ENCODE results near the gene NR4A1.

The NR4A1 gene

DNA sequence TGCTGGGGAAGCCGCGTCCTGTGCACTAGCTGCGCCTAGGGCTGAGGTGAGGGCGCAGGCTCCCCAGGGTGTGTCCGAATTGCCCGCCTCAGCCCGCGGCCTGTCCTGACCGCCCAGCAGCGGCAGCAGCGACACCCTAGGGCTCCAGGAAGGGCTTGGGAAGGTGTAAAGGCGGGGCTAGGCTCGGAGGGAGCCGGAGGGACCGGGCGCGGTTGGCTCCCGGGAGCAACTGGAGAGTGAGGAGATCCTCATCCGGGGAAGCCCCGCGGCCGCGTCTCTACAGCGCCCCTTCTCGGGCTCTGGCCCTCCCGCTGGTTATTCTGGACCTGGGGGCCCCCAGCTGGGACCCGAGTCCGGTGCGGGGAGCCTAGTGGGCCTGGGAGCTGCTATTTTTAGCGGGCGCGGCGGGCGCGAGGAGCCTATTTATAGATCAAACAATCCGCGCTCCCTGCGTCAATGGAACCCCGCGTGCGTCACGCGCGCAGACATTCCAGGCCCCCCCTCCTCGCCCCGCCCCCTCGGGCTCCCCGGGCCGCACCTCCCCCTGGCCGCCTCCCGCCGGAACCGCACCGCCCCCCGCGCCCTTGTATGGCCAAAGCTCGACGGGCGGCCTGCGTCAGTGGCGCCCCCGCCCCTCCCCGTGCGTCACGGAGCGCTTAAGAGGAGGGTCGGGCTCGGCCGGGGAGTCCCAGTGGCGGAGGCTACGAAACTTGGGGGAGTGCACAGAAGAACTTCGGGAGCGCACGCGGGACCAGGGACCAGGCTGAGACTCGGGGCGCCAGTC lies at the start of gene NR4A1:
TSS of gene NR4A1 (plus strand) at position 685 of the 784 bp plus-strand sequence. CDS start 2,887 bp downstream, outside the sequence.
- peak; percentile 84 for DNase-seq

DNA sequence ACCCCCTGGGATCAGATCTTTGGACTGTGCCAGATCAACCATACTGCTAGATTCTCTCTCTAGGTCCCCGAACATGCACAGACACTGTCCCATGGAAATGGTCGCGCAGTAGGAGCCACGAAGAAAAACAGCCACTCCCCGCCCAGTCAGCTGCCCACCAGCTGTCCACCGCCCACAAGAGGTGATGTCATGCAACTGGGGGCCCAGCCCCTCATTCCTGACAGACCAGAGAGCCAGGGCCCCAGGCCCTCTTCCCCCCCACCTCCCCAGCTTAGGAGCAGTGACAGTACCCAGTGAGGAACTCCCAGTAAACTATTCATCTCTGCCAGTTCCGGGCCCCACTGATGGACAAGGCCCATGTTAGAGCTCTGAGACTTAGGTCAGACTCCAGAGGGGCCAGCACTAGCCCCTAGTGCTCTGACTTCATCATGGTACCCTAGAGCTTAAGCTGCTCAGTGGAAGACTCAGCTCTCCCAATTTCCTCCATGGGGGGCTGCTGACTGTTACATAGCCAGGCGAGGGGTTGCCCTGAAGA lies 48.2 kb upstream of the NR4A1 start:
- DNase-seq: no peak

DNA sequence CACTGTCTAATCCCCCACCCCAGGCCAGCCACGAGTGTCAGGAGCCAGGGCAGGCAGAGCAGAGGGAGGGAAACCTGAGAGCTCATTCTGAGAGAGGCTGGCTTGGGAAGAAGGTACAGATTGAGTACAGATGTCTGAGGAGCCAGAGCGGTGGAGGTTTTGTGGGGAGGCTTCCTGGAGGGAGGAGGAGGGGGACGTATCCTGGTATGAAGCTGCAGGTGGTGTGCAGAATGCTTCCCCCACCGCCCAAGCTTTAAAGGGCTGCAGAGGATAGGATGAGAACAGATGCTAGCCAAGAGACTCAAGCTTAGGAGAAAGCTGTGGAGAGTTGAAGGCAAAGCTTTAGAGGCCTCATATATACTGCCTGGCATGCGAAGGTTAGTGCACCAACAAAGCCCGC lies 47.7 kb upstream of the NR4A1 start:
- DNase-seq: no peak

DNA sequence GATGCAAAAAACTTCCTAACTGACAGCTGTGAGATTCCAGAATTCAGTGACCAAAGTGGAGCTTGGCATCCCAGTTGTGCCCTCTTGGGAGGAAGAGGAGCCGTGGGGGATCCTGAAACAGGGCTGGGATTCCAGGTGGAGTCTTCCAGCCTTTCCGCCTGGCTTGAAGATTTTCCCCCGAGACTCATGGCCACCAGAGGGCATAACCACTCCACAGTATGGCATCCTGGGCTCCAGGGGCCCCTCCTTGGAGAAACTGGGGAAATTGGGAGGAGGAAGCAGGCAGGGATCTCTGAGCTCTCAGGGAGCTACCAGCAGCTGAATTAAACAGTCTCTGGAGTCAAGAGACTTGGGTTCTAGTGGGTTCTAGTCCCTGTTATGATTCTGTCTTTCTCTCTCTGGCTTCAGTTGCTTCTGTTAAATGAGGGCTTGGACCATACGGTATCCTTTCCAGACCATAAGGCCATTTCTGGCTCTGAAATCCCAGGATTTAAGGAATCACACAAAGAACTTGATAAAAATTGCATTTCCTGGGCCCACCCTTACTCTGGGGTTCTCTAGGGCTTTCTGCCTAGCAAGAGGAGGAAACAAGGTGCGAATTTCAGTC lies 47.1 kb upstream of the NR4A1 start:
- peak; percentile 48 for DNase-seq

DNA sequence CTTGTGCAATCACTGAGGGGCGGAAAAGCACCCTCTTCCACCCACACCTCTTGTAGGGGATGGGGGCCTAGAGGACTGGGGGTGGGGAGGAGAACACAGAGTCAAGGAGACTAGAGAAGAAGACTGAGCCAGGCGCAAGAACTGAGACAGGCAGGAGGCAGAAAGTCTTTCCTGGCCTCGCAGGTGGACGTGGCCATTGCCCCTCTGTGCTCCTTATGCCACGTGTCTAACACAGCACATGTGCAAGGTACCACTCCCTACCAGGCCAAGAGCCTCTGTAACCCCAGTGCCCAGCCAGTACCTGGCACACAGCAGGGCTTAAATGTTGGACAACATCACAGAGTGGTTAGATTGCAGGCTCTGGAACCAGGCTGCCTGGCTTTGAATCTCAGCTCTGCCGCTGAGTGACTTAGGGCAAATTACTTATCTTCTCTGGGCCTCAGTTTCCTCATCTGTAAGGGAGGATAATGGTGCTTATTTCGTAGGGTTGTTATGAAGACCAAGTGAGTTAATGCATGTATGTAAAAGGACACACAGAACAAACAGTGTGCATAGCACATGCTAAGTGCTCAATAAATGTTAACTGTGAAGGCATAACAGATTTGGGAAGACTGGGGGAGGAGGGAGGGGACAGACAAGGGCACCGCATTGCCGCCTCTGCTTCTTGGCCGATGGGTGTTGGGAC lies 45.9 kb upstream of the NR4A1 start:
- no peak for DNase-seq

DNA sequence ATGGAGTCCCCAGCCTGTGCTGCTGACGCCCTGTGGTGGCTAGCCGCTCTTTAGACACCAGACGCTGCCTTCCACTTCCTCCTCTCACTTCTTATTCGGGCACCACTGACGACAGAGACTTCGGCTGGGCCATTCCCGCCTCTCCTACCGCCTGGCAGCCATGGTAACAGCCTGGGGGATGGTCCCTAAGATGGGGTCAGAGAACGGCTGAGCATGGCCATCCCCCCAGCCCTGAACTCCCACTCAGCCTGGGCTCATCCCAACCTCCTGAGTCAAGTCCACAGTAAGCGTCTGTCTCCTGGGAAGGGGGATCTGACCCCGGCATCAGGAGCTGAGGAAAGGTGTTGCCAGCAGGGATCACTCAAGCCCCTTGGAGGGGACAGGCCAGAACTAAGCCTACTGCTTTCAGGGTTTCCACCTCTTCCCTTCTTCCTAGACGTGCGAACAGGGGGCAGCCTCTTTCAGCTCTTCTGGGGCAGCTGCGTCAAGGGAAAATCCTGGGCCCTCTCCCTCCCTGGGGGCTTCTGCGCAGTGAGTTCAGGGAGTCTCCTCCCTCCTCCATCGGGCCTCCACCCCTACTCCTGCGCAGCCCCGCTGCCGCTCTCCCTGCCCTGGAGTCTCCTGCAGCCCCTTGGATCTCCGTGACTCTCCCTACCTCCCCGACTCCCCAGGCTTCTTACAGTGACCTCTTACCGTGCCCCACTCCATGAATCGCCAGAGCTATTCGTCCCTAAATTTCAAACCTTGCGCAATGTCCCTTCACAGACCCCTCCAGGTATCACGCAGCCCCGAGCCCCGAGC lies 45.1 kb upstream of the NR4A1 start:
- DNase-seq: peak; percentile 78

DNA sequence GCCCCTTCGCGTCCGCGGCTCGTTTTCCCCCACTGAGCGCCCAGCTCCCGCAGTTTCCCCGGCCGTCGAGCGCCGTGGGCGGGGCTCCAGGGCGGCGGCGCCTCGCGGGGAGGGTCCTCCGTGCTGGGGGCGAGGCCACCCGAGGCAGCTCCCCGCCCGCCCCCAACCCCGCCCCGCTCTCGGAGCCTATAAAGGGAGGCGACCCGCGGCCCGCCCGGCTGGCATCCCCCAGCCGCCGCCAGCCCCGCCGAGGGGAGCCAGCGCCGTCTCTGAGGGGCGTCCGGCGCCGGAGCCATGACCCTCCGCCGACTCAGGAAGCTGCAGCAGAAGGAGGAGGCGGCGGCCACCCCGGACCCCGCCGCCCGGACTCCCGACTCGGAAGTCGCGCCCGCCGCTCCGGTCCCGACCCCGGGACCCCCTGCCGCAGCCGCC lies 44.5 kb upstream of the NR4A1 start, which contains the start of gene TAMALIN:
TSS of gene TAMALIN (plus strand) at position 221 of the 432 bp plus-strand sequence. CDS start at position 295, 74 bp downstream.
- peak; percentile 61 for DNase-seq

DNA sequence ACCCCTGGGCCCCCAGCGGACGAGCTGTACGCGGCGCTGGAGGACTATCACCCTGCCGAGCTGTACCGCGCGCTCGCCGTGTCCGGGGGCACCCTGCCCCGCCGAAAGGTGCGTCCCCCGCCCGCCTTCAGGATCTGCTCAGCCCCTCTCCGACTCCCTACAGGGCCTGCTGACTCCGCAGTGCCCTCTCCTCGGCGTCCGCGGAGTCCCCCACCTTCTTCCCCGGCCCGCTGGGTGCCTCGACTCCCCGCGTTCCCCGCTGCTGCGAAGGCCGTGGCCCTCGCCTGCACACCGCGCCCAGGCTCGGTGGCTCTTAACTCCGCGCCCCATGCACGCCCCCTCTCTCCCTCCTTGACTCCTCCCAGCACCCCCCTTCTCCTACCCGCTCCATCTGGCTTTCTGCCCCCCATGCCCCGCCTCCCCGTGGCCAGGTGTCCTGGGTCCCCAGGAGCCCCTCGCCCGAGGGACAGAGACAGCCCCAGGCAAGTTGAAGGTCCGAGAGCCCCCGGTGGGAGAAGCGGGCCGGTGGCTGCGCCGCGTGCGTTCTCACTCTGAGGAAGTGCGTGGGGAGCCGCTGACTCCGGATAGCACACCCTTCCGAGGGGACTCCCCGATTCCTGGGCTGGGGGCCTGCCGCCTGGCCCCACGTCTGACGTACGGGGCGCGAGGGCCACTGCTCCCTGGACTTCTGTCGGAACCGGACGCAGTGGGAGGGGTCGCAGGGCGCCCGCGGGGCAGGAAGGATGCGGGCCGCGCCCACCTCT lies 43.9 kb upstream of the NR4A1 start:
- DNase-seq: peak; percentile 20

DNA sequence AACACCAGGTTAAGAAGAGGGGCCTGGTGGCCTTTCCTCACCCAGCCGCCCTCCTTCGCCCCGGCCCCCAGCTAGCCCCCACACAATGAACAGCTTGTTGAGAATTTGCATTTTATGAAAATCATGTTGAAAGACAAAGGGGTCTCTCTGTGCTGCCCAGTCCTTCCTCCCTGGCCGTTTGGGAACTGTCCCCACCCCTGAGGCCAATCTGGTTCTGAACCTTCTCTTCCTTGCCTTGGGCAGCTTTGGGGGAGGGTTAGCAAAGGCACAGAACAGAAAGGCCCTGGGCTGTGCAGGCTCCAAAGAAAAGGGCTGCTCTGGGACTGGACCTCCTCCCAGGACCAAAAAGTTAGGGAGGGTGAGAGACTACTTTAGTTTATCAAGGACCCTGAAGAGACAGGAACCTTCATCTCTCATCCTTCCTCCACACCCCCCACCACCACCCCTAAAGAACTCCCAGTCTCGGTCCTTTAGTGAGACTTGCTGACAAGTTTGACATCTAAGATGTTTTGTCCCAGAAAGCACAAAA lies 43.2 kb upstream of the NR4A1 start:
- DNase-seq: no peak

DNA sequence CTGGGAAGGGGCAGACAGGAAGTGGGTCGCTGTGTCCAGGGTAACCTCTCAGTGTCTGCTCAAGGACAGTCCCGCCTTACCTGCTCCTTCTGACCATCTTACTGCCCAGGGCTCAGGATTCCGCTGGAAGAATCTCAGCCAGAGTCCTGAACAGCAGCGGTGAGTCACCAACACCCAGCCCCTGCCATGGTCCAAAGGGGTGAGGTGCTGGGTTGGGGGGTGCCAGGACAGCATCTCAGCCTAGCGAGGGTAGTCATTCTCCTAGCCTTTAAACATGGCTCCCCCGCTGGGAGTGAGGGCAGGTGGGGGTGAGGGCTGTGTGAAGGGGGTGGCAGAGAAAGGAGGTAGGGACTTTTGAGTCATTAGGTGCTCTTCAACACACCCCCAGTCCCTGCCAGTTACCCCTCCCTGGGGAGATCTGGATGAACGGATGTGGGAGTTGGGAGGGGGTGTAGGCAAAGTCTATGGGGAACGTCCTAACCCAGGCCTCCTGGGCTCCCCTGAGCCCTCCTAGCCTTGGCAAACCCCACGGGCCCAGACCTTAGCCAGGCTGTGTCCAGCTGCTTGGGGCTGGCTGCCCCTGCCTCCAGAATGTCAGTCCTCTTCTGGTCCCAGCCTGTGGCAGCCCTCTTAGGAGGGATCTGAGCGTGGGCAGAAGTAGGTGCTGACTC lies 42.0 kb upstream of the NR4A1 start:
- no peak for DNase-seq

DNA sequence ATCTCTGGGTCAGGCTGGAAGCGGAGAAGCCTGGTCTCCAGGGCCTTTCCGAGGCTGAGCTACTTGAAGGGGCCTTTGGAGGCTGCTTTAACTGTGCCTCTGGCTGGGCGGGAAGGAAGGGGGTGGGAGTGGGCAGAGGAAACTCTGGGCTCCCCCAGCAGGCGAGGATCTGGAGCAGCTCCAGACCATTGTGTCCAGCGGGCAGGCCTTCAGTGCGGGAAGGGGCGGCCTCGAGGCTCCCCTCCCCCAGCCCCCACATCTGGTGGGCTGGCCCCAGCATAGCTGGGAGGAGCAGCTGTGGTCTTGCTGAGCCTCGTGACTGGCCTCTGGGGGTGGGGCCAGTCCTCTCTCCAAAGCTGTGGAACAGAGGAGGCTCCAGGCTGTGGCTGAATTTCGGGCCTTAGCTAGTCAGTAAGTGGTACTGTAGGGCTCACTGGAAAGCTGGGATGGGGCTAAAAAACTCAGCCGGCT lies 41.1 kb upstream of the NR4A1 start:
- peak; percentile 67 for DNase-seq

DNA sequence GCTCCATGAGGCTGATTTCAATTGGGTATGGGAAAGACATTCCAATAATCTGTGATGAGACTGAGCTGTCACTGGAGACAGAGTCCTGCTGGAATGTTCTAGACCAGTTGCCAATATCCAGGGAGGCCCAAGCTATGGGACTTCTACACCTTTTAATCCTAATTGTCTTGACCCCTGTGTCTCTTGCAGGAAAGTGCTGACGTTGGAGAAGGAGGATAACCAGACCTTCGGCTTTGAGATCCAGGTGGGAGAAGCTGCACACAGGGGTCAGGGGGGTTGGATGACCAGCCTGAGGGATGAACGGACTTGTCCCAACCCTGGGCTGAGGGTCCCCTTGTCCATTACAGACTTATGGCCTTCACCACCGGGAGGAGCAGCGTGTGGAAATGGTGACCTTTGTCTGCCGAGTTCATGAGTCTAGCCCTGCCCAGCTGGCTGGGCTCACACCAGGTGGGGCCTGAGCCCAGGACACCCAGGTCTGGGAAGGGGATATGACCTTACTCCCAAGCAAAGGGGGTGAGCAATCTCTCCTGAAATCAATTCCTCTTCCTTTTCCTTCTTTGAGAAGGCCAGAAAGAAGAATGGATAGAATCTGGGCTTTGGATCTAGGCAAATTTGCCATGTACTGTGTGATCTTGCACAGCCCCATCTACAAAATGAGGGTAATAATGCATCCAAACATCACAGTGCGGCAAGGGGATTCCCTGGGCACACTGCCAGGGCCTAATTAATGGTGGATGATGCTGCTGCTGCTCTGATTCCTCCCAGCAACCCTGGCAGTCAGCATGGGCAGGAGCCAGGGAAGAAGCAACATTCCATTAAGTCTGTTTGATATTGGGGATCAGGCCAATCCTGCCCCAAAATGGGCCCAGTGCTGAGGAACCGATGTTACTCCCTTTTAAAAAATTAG lies 40.3 kb upstream of the NR4A1 start:
- no peak for DNase-seq

DNA sequence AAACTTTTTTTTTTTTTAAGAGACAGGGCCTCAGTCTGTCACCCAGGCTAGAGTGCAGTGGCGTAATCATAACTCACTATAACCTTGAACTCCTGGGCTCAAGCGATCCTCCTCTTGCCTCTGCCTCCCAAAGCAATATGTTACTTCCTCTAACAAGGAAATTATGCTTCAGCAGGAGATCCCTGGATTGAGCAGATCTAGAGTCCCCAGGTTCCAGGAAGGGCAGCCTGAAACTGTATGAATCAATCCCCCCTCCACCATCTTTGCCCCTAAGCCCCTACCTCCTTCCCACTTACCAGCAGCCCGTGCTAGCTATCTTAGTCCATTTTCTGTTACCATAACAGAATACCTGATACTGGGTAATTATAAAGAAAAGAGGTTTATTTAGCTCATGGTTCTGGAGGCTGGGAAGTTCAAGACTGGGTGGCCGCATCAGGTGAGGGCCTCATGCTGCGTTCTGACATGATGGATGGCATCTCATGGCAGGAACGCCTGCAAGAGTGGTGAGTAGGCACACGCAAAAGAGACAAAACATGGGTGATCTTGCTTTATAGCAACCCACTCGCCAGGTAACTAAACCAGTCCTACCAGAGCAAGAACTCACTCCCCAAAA lies 39.5 kb upstream of the NR4A1 start:
- no peak for DNase-seq

DNA sequence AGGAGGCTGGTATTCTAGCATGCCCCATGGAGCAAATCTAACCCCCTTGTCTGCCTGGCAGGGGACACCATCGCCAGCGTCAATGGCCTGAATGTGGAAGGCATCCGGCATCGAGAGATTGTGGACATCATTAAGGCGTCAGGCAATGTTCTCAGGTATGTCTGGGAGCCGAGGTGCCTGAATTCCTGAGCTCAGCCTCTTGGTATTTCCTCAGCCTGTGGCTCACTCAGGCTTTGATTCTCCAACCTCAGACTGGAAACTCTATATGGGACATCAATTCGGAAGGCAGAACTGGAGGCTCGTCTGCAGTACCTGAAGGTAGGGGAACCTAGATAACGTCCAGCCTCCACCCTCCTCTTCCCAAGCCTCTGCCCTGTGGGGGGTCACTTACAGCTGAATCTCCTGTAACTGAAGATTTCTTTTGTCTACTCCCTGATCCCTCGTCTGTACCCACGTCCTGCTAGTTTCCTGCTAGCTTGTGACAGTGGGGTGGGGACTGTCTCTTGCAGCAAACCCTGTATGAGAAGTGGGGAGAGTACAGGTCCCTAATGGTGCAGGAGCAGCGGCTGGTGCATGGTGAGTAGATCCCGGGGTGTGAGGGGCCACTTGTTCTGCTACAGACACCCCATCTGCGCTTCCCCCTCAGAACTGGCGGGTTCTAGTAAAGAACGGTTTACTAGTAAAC lies 37.5 kb upstream of the NR4A1 start:
- no peak for DNase-seq

DNA sequence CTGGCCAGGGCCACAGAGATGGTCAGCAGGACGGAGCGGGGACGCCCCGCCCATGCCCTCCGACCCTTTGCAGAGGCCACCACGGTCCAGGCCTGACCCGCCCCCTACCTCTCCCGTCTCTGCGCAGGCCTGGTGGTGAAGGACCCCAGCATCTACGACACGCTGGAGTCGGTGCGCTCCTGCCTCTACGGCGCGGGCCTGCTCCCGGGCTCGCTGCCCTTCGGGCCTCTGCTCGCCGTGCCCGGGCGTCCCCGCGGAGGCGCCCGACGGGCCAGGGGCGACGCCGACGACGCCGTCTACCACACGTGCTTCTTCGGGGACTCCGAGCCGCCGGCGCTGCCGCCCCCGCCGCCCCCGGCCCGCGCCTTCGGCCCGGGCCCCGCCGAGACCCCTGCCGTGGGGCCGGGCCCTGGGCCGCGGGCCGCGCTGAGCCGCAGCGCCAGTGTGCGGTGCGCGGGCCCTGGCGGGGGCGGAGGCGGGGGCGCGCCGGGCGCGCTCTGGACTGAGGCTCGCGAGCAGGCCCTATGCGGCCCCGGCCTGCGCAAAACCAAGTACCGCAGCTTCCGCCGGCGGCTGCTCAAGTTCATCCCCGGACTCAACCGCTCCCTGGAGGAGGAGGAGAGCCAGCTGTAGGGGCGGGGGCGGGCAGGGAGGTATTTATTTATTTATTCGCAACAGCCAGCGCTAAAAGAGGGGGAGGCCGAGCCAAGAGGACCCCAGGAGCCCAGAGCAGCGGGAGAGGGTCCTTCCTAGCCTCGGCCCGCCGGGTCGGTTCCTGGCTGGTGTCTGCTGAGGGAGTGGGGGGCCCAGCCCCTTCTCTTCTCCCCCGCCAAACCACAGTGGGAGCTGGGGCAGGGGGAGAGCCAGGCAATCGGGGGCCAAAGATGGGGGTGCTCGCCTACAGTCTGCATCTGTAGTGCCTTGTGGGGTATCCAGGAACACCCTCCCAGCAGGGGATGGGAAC lies 36.4 kb upstream of the NR4A1 start:
- no peak for DNase-seq

DNA sequence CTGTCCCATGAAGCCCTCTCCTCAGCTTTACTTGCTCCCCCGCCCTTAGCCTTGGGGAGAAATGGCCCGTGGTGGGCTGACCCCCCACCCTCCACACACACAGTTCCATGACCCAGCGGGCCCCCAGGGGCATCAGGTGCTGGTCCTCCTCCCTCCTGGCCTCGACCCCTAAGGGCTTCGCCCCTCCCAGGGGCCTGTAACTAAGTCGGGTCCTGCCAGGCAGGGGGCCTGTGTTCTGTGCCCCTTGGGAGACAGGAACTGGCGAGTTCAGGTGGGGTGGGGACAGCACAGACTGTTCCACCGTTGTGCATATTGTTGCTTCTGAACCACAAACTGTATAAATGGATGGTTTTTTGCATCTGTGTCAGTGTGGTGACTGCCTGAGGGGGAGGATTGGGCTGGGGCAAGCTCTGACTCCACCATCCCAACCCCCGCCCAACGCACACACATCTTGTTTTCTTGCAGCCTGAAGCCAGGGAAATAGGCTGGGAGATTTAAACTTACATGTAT lies 35.7 kb upstream of the NR4A1 start:
- no peak for DNase-seq

DNA sequence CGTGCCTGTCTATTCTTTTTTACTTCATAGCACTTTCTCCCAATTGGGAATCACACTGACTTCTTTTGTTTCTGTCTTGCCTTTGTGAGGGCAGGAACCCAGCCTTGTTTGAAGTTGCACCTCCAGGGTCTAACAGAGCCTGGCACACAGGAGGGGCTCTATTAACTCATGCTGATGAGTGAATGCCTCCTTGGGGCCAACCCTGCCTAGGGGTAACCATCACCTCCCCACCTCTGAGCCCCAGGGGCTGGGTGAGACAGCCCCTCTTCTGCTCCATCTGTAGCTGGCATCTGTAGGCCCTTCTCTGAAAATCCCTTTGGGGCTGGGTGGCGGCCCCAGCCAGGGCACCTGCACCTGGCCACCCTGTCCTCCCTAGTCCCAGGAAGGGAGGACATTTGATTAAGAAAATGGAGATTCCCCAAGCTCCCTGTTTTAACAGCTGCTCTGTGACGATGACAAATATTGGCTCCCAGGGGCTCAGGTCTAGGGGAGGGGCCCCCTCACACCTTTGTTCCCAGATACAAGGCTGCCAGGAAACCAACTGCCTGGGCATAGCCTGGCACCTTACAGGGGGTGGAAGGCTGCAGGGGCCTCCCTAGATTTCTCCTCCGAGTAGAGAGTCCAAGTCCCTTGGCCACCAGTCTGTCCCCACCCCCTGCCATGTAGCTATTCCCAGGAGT lies 32.7 kb upstream of the NR4A1 start:
- no peak for DNase-seq
